HEK293 (cell line): ENCODE data around the gene CNST.
"Not testable (repeated sequence)": the region's sequence is repeated elsewhere in the genome, so short reads cannot be mapped to it uniquely, and the experiment has no call there.

Source experiments
- CTCF ChIA-PET: fragments of 350-600 bp; formaldehyde crosslinking; extraction: SDS; loops from one replicate; lab custom pipeline; 2021; ENCODE audit warnings: antibody characterized with exemption; lab: Yijun Ruan, JAX
- POLR2A ChIA-PET: fragments of 300-600 bp; formaldehyde crosslinking; extraction: SDS; loops from one replicate; lab custom pipeline; 2020; ENCODE audit warnings: antibody characterized with exemption, inconsistent platforms; lab: Yijun Ruan, JAX
- H3K27ac ChIP-seq: fragments of 200-500 bp; sonication (Bioruptor generic); 2 replicates; pipeline ENCODE4 v1.5.1; 2014; ENCODE audit warnings: low read depth, low read length, control low read depth, inconsistent platforms; ENCODE audit errors: extremely low read depth
- H3K36me3 ChIP-seq, 2 experiments: fragments of 200-500 bp in 1 of 2; sonication (Bioruptor generic) in 1 of 2; 1 replicate in 1 of 2; 2 replicates in 1 of 2; pipeline ENCODE4 v1.5.1; 2014 to 2017; ENCODE audit warnings: inconsistent platforms in 2 of 2, low read length in 2 of 2; ENCODE audit not compliant: control insufficient read depth in 2 of 2, insufficient read depth in 1 of 2
- H3K4me1 ChIP-seq: fragments of 200-500 bp; sonication (Bioruptor generic); 2 replicates; pipeline ENCODE4 v1.5.1; 2014; ENCODE audit warnings: mild to moderate bottlenecking, low read length, inconsistent platforms; ENCODE audit not compliant: control insufficient read depth, insufficient read depth
- H3K4me3 ChIP-seq: 2 replicates; pipeline ENCODE4 v1.5.1; 2011; ENCODE audit warnings: low read depth, mild to moderate bottlenecking, control low read depth, low read length, moderate library complexity
- H3K9me3 ChIP-seq: fragments of 200-500 bp; sonication (Bioruptor generic); 2 replicates; pipeline ENCODE4 v1.5.1; 2014; ENCODE audit warnings: low read depth, low read length, inconsistent platforms; ENCODE audit not compliant: control insufficient read depth, insufficient read depth
- BCL11B ChIP-seq: fragments of 450-650 bp; formaldehyde crosslinking; IDR thresholded peaks from 2 replicates; pipeline ENCODE4 v1.5.1; 2016; ENCODE audit warnings: low read depth, missing biosample characterization, missing genetic modification characterization
- GLI2 ChIP-seq: fragments of 450-650 bp; formaldehyde crosslinking; IDR thresholded peaks from 2 replicates; pipeline ENCODE4; 2017; ENCODE audit warnings: missing biosample characterization, missing genetic modification characterization, low read depth, borderline replicate concordance
- MEIS1 ChIP-seq: sonication (generic); formaldehyde crosslinking; IDR thresholded peaks from 2 replicates; pipeline ENCODE4 v1.8.1; 2022; ENCODE audit warnings: missing genetic modification reagents, mild to moderate bottlenecking, borderline replicate concordance
- MYNN ChIP-seq: fragments of 450-650 bp; formaldehyde crosslinking; IDR thresholded peaks from 2 replicates; pipeline ENCODE4 v1.5.1; 2016; ENCODE audit warnings: missing biosample characterization, missing genetic modification characterization, borderline replicate concordance
- SP7 ChIP-seq: fragments of 450-650 bp; formaldehyde crosslinking; IDR thresholded peaks from 2 replicates; pipeline ENCODE4 v1.5.1; 2016; ENCODE audit warnings: missing biosample characterization, missing genetic modification characterization
- ZBTB48 ChIP-seq: fragments of 450-650 bp; formaldehyde crosslinking; IDR thresholded peaks from 2 replicates; pipeline ENCODE4 v1.5.1; 2016; ENCODE audit warnings: missing biosample characterization, missing genetic modification characterization
- ZBTB7A ChIP-seq: fragments of 450-650 bp; formaldehyde crosslinking; IDR thresholded peaks from 2 replicates; pipeline ENCODE4 v1.5.1; 2016; ENCODE audit warnings: low read depth, missing biosample characterization, missing genetic modification characterization
- ZFHX2 ChIP-seq: fragments of 450-650 bp; formaldehyde crosslinking; conservative IDR thresholded peaks from 2 replicates; pipeline ENCODE4 v1.5.1; 2016; ENCODE audit warnings: missing biosample characterization, missing genetic modification characterization
- ZIC2 ChIP-seq: fragments of 450-650 bp; formaldehyde crosslinking; IDR thresholded peaks from 2 replicates; pipeline ENCODE4 v1.5.1; 2016; ENCODE audit warnings: missing biosample characterization, missing genetic modification characterization
- ZNF114 ChIP-seq: fragments of 450-650 bp; formaldehyde crosslinking; IDR thresholded peaks from 2 replicates; pipeline ENCODE4 v1.5.0; 2017; ENCODE audit warnings: missing biosample characterization, missing genetic modification characterization
- ZNF132 ChIP-seq: fragments of 450-650 bp; formaldehyde crosslinking; IDR thresholded peaks from 2 replicates; pipeline ENCODE4 v1.5.1; 2017; ENCODE audit warnings: missing biosample characterization, missing genetic modification characterization, borderline replicate concordance
- ZNF133 ChIP-seq: fragments of 450-650 bp; formaldehyde crosslinking; IDR thresholded peaks from 2 replicates; pipeline ENCODE4 v1.5.1; 2016; ENCODE audit warnings: missing biosample characterization, missing genetic modification characterization
- ZNF2 ChIP-seq: fragments of 450-650 bp; formaldehyde crosslinking; IDR thresholded peaks from 2 replicates; pipeline ENCODE4 v1.5.1; 2016; ENCODE audit warnings: missing biosample characterization, missing genetic modification characterization
- ZNF302 ChIP-seq: fragments of 450-650 bp; formaldehyde crosslinking; IDR thresholded peaks from 2 replicates; pipeline ENCODE4 v1.5.1; 2016; ENCODE audit warnings: missing biosample characterization, missing genetic modification characterization, low read depth
- ZNF335 ChIP-seq: fragments of 450-650 bp; formaldehyde crosslinking; conservative IDR thresholded peaks from 2 replicates; pipeline ENCODE4 v1.5.1; 2016; ENCODE audit warnings: missing biosample characterization, missing genetic modification characterization
- ZNF473 ChIP-seq: fragments of 450-650 bp; formaldehyde crosslinking; IDR thresholded peaks from 2 replicates; pipeline ENCODE4 v1.5.1; 2017; ENCODE audit warnings: missing biosample characterization, missing genetic modification characterization
- ZNF704 ChIP-seq: fragments of 450-650 bp; formaldehyde crosslinking; IDR thresholded peaks from 2 replicates; pipeline ENCODE4 v1.5.1; 2016; ENCODE audit warnings: missing biosample characterization, missing genetic modification characterization
- ZSCAN30 ChIP-seq: fragments of 450-650 bp; IDR thresholded peaks from 2 replicates; pipeline ENCODE4 v1.5.1; 2018; ENCODE audit warnings: missing biosample characterization, mild to moderate bottlenecking, missing genetic modification characterization, moderate library complexity
- TF ChIP-seq, protein P1 (sequence below): fragments of 450-650 bp; formaldehyde crosslinking; conservative IDR thresholded peaks from 2 replicates; pipeline ENCODE4 v1.5.1; 2016; ENCODE audit warnings: low read depth, missing biosample characterization, missing genetic modification characterization

CNST gene

GRCh38 chr1:246629976-246630375, 63.7 kb downstream of the CNST start (continued):
- TF ChIP-seq ZNF704 (tag by site-specific recombination) (no peak), SP7 (no peak), ZNF132 (tag by site-specific recombination) (no peak), MYNN (no peak), ZBTB7A (tag by site-specific recombination) (no peak)

GRCh38 chr1:246631426-246631825, 65.2 kb downstream of the CNST start:
- Histone ChIP-seq H3K4me3 (no peak overlapping the region), H3K9me3 (no peaks in the 10 kb centered on the region), H3K36me3 (peaks cover 0 to 2% of the 10 kb centered on the region in 2 experiments; a peak in 1 of 3 replicates), H3K4me1 (no peaks in the 10 kb centered on the region), H3K27ac (no peak overlapping the region)
- ChIA-PET CTCF (no interaction called here), POLR2A (no interaction called here)
- no peak for TF ChIP-seq ZNF114 (tag by site-specific recombination)

DNA sequence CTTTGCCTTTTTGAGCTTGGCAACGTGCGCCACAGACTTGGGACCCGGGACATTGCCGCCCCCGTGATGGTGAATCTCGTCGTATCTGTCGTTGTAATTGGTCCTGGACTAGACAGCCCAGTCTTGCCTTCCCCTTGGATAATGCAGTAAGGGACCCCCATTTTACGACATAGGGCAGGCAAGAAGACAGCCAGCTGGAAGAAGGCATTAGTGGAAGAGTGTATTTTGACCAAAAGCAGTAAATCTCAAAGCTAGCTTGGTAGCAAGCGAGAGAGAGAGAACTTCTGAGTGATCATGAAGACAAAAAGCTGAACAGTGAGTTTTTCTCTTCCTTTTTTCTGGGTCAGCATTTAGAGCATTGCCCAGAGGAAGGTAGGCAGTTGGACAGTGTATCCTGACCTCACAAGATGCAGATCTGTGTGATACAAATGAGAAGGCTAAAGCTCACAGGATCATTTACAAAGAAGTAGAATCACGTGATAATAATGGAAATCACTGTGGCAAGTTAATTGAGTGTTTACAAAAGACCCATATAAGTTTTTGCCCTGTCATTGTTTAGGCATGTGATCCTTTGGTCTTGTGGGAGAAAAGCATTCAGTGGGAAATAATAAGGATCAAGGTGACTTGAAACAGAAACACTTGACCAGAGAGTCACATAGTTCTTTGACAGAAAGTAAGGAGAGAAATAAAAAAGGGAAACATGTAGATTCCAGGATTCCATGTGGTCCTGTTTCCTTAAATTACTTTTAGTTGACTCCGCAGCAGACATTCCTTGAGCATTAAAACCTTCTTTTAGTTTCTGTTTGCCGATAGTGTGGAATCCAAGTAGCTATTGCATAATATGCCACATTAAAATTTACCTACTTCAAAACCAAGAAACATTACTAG, 66.3 kb downstream of the CNST start:
- no peak for TF ChIP-seq ZNF335 (tag by site-specific recombination)
- no peak for TF ChIP-seq ZBTB48 (tag by site-specific recombination)
- TF ChIP-seq ZNF704 (tag by site-specific recombination), result no peak
- TF ChIP-seq, protein P1, sequence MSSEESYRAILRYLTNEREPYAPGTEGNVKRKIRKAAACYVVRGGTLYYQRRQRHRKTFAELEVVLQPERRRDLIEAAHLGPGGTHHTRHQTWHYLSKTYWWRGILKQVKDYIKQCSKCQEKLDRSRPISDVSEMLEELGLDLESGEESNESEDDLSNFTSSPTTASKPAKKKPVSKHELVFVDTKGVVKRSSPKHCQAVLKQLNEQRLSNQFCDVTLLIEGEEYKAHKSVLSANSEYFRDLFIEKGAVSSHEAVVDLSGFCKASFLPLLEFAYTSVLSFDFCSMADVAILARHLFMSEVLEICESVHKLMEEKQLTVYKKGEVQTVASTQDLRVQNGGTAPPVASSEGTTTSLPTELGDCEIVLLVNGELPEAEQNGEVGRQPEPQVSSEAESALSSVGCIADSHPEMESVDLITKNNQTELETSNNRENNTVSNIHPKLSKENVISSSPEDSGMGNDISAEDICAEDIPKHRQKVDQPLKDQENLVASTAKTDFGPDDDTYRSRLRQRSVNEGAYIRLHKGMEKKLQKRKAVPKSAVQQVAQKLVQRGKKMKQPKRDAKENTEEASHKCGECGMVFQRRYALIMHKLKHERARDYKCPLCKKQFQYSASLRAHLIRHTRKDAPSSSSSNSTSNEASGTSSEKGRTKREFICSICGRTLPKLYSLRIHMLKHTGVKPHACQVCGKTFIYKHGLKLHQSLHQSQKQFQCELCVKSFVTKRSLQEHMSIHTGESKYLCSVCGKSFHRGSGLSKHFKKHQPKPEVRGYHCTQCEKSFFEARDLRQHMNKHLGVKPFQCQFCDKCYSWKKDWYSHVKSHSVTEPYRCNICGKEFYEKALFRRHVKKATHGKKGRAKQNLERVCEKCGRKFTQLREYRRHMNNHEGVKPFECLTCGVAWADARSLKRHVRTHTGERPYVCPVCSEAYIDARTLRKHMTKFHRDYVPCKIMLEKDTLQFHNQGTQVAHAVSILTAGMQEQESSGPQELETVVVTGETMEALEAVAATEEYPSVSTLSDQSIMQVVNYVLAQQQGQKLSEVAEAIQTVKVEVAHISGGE, result no peak
- TF ChIP-seq GLI2 (tag by site-specific recombination), result no peak
- TF ChIP-seq MEIS1 (CRISPR knock-in tag), result no peak
- TF ChIP-seq ZNF2 (tag by site-specific recombination), result no peak
- TF ChIP-seq ZNF132 (tag by site-specific recombination), result no peak
- no peak for TF ChIP-seq BCL11B (tag by site-specific recombination)
- no peak for TF ChIP-seq ZNF133 (tag by site-specific recombination)
- TF ChIP-seq ZBTB7A (tag by site-specific recombination), result no peak
- TF ChIP-seq ZIC2, result no peak
- no peak for TF ChIP-seq ZSCAN30 (tag by site-specific recombination)
- no peak for TF ChIP-seq ZNF302 (tag by site-specific recombination)
- no peak for TF ChIP-seq ZFHX2 (tag by site-specific recombination)
- TF ChIP-seq ZNF473, result no peak
- H3K9me3 ChIP-seq, result no peaks in the 10 kb centered on the region
- no peak overlapping the region for H3K27ac ChIP-seq
- ChIA-PET POLR2A (no interaction called here), CTCF (interaction anchor here (0.7 to 0.8 kb wide), 2 partner anchors 24 to 63 kb away, joined by 3 read pairs; no protein-coding TSS in a partner anchor)
- no peaks in the 10 kb centered on the region for H3K4me1 ChIP-seq
- peaks cover 0 to 9% of the 10 kb centered on the region in 2 experiments; a peak in 1 of 3 replicates for H3K36me3 ChIP-seq
- H3K4me3 ChIP-seq, result no peak overlapping the region

GRCh38 chr1:246634659-246635058, 68.4 kb downstream of the CNST start:
- H3K4me3 ChIP-seq, H3K9me3 ChIP-seq, CTCF ChIA-PET, POLR2A ChIA-PET, H3K27ac ChIP-seq, H3K4me1 ChIP-seq: not testable (repeated sequence)
- H3K36me3 ChIP-seq, result peaks cover 0 to 11% of the 10 kb centered on the region in 2 experiments; a peak in 1 of 3 replicates
